GM12801 (cell line): Measurements from ENCODE around the gene NDOR1.

Experiments
- TF ChIP-seq, protein P1 (sequence below): IDR thresholded peaks from one replicate; pipeline ENCODE4 v1.5.1; 2011; ENCODE audit warnings: control low read depth; ENCODE audit not compliant: insufficient read length; ENCODE audit errors: extremely low read depth

NDOR1 gene

DNA sequence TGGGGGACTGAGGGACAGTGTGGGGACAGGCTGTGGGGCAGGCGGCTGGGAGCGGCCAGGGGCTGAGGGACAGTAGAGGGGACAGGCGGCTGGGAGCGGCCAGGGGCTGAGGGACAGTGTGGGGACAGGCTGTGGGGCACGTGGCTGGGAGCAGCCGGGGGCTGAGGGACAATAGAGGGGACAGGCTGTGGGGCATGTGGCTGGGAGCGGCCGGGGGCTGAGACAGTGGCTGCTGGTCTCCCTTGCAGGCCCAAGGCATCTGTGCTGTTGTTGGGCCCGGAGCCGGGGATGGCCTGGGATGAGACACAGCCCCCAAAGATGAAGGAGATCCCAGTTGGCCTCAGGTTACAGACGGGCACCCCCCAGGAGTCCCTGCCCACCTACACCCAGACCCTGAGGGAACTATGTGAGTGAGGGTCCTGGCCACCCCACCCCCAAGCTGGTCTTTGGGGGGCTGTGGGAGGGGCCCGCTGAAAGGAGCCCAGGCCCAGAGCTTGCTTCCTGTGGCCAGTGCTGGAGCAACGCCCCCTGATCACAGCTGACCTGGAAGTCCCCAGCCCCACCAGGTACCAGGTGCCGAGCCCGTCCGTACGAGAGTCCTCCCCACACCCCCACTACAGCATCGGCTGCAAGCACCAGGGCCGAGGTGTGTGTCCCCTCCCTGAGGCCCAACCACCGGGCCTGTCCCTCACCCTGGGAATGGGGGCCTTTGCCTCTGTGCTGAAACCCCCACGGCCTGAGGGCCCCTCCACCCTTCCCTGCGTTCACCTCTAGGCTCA lies 46.2 kb downstream of the NDOR1 start:
- TF ChIP-seq, protein P1, sequence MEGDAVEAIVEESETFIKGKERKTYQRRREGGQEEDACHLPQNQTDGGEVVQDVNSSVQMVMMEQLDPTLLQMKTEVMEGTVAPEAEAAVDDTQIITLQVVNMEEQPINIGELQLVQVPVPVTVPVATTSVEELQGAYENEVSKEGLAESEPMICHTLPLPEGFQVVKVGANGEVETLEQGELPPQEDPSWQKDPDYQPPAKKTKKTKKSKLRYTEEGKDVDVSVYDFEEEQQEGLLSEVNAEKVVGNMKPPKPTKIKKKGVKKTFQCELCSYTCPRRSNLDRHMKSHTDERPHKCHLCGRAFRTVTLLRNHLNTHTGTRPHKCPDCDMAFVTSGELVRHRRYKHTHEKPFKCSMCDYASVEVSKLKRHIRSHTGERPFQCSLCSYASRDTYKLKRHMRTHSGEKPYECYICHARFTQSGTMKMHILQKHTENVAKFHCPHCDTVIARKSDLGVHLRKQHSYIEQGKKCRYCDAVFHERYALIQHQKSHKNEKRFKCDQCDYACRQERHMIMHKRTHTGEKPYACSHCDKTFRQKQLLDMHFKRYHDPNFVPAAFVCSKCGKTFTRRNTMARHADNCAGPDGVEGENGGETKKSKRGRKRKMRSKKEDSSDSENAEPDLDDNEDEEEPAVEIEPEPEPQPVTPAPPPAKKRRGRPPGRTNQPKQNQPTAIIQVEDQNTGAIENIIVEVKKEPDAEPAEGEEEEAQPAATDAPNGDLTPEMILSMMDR, result no peak

DNA sequence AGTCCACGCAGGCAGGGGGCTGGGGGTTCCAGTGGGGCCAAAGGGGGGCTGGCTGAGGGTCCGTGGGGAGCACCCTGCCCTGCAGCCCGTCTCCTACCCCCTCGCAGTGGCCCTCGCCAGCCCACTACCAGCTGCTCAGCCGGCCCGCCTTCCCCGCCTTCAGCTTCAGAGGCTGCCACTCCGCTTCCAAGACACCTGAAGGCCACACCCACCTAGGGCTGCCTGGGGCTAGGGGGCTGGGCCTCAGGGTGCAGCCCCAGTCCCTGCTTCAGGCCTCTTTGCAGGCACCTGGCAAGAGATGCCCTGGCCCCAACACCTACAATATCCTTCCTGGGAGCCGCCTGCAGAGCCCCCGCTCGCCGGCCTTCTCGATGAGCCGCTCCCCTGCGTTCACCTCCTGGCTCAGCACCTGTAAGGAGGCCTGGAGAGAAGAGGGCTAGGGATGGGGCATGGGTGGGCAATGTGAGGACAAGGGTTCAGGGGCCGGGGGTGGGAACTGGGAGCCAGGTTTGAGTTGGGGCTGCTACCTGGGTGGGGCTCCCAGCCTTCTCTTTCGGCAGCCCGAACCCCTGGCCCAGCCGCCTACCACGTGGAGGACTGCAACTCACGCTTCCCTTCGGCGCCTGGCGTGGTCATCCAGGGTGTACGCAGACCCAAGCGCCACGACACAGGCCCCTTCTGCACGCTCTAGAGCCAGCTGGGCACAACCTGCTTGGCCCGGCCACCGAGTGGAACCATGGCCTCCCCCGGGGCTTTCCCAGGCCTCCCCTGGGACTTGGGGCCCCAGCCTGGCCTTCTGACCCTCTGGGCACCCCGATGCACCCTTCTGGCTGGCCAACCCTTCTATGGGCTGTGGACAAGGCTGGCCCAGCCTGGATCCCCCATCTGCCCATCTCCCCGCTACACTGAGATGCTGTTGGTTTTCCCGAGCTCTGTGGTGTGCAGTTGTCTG lies 47.3 kb downstream of the NDOR1 start:
- TF ChIP-seq, protein P1, result no peak

DNA sequence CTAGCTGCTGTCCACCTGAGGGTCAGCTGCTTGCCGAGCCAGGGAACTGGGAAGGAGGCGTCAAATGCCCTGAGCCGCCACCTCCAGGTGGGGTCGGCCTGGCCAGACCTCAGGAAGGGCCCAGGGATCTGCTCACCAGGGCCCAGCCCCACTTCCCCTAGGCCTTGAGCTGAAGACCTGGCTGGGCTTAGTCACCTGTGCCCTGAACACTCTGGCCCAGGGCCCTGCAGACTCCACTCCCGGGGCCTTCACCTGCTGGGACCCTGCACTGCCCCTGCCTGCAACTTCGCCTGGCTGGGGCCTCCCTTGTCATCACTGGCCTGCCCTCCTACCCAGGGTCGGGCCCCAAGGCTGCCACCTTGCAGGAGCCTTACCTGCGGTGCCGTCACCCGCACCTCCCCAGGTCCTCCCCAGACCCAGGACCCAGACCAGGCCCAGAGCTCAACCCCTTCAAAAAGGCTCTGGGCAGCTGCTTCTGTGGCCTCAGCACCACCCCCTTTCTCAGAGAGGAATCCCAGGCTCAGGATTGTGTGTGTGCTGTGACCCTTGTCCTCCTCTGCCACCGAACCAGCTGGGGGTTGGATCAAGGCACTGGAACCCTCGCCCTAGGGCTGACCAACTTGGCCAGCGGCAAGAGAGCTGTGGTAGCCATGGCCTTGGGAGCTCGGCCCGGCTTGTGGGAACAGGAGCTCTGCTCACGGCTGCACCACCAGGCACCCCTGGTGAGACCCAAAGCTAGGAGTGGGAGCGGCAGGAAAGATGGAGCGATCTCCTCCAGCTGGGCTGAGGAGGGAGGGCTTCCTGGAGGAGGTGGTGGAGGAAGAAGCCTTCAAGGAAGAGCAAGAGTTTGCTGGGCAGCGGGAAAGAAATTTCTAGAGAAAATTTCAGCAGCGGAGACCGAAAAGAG lies 48.5 kb downstream of the NDOR1 start:
- TF ChIP-seq, protein P1, result no peak

DNA sequence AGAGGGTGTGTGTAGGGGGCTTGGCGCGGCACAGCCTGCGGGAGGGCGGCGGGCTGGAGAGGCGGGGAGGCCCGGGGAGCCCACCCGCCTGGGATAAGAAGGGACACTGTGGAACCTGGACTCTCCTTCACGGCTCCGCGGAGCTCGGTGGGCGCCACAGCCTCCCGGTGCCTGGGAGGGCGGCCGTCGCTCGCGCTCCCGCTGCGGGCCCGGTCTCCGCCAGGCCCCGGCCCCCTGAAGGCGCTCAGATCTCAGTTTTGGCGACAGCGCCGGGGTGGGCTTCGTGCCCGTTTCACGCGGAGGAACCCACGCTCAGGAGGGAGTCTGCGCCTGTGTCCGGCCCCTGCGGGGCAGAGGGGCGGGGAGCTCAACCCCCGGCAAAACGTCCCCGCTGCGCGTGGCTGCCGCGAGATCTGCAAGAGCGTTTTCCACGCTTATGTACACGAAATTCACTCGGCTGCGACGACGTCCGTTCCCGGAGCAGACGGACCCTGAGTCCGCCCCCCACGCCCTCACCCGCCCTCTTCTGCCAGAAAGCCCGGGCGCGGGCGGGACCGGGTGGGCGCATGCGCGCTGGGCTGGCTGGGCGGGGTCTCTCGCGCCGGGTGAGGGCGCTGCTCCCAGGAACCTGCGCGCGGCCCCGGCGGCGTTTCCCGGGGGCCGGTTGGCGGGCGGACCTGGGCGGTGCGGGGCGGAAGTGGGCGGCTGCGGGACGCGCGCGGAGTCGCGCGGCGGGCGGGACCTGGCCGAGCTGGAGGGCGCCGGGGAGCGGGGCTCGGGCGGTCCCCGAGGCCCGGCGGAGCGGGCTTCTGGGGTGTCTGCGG lies 49.3 kb downstream of the NDOR1 start, which contains the start of gene NELFB:
NELFB (plus strand) TSS at position 704 of the 824 bp plus-strand sequence.
- TF ChIP-seq, protein P1, result no peak

DNA sequence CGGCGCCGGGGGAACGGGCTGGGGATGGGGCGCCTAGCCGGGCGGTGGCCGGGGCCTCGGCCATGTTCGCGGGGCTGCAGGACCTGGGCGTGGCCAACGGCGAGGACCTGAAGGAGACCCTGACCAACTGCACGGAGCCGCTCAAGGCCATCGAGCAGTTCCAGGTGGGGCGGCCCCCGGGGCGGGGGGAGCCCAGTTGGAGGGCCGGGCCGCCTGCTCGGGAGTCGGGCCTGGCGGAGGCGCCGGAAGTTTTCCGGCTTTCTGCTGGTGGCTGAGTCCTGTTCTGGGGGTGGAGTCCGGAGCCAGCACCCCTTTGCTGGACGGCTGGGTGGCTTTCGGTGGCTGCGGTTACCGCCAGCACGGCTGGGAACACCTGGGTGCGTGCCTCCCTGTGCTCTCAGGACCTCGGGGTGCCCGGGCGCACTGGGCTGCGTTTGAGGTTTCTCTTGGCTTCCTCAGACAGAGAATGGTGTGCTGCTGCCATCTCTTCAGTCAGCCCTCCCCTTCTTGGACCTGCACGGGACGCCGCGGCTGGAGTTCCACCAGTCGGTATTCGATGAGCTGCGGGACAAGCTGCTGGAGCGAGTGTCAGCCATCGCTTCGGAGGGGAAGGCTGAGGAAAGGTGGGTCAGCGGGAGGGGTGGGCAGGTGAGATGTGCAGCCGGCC lies 50.1 kb downstream of the NDOR1 start:
- TF ChIP-seq, protein P1, result no peak

DNA sequence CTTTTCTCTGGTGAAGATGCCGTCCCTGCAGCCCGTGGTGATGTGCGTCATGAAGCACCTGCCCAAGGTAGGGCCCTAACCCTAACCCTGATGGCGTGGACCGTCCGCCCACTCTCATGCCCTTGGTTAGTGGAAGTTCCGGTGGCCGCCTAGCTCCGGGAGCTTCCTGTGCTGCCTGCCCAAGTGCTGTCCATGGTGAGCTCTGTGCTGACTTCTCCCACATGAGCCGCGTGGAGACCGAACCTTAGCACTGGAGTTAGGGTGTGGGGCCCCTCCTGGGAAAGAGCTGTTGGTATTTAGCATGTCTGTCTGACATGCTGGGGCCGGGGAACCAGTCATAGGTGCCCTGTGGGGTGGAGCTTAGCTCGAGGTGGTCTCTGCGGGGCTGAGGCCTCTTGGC lies 50.9 kb downstream of the NDOR1 start:
- TF ChIP-seq, protein P1, result no peak
